ENCODE results near the gene CLCN3.
A peak's percentile ranks its signal among the peaks of the same experiment; 100 is the strongest.
"Not testable (repeated sequence)": the region's sequence is repeated elsewhere in the genome, so short reads cannot be mapped to it uniquely, and the experiment has no call there.

CLCN3 gene

GRCh38 chr4:169716677-169717076, 96.3 kb downstream of the CLCN3 start:
- DNase-seq = no peak

GRCh38 chr4:169720529-169720928, 100.2 kb downstream of the CLCN3 start:
- no peak for DNase-seq

DNA sequence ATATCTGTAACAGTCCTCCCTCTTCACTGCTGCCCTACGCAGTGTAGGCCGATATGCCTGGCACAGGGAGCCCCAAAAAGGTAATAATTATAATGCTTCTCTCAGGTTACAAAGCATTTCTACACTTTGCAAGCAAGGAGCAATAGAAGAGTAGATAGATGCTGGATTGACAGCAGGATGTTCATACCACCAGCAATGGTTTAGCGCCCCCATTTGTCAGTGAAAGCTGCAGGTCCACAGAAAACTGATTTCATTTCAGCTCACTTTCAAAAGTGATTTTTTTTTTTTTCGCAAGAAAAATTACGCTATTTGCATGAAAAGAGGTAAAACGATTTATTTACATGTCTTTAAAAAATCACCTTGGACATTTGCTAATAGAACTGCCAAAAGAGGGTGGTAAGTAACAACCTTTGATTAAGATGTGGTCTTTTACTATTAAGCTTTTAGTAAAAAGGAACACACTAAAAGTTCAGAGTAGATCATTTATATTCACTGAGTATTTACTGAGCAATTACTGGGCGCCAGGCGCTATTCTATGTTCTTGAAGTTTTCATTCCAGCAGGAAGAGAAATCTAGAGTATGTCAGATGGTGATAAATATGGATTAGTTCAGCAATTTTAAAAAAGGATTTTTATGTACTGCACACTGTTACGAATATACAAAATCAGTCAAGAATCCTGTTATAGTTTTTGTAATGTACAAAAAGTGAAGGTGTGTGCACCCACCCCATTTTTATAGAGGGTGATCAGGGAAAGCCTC, 103.0 kb downstream of the CLCN3 start:
- DNase-seq = peak in 1 of 2 experiments; percentile 3

GRCh38 chr4:169724260-169724659, 103.9 kb downstream of the CLCN3 start:
- DNase-seq = no peak

- DNase-seq = no peak
These were observed 107.2 kb downstream of the CLCN3 start for GRCh38 chr4:169727616-169728015.

GRCh38 chr4:169730564-169730963, 110.2 kb downstream of the CLCN3 start:
- DNase-seq = no peak

GRCh38 chr4:169738604-169739003, 118.2 kb downstream of the CLCN3 start:
- DNase-seq = not testable (repeated sequence)

- DNase-seq = no peak
These were observed 121.2 kb downstream of the CLCN3 start for GRCh38 chr4:169741569-169741968.

GRCh38 chr4:169744601-169745000, 124.2 kb downstream of the CLCN3 start:
- DNase-seq = no peak

DNA sequence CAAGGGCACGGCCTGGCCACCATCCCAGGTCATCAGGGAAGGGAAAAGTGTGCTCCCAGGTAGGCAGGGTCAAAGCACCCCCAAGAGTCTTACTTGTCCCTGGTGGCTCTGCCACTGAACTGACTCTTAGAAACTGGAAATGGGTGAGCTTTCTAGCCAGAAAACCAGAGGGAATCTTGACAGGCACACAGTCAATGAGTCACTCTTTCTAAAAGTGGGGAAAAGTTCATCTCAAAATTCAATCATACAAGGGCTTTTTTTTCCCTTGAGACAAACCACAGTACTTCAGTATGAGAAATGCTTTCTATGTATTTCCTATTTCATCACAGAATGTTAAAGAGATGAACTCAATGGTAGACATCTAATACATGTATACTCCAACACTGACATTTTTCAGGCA, 124.9 kb downstream of the CLCN3 start:
- DNase-seq = no peak

- DNase-seq = no peak
These were observed 136.7 kb downstream of the CLCN3 start for GRCh38 chr4:169756971-169757574.

DNA sequence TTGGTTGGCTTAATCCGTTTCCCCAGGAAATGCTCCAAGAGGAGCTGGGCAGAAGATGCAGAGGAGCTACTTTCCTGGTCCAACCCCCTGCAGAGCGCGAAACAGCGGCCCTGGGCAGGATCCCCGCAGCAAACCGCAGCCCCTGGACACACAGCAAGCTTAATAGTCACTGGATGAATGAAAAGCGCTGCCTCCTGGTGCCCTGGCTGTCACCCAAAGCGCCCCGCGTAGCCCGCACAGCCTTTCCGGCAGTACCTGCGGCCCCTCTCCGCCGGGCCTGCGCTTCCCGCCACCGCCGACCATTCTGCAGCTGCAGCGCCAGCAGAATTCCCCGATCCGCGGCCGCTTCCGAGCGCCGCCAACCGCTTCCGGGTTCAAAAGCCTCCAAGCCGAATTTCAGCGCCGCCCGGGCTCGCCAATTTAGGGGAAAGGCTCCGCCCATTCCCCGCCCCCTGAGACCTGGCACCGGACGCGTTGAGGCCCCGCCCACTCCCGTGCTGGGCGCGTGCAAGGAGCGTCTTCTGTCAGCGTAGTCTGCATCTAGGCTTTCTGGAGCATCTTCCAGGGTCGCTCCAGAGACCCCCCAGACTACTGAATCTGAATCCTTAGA, 137.3 kb downstream of the CLCN3 start, which contains the start of gene HPF1:
Gene HPF1, minus strand, starts transcription at position 370 of the 610 bp plus-strand sequence. Its CDS starts 67 bp downstream, at position 303.
- peak; percentile 78 to 86 for DNase-seq

DNA sequence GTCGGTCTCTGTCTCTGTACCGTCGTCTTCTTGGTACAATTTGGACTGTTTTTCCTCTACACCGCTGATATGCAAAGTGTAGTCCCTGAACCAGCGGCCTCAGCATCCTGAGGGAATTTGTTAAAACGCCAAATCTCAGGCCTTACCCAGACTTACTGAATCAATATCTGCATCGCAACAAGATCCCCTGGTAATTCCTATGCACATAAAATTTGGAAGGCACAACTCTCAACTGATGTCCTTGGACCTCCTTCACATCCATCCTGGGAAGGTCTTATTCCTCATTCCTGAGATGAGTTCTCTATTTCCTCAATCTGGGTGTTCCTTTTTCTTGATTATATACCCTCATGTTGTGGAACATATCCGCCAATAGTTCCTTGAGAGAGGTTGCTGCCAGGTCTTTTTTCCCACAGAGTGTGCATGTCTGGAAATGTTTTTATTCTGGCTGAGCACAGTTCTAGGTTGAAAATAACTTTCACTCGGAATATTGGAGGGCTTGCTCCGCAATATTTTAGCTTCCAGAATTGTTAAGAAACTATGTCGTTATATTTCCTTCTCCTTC, 138.1 kb downstream of the CLCN3 start:
- DNase-seq = no peak

GRCh38 chr4:169761846-169762245, 141.5 kb downstream of the CLCN3 start:
- no peak for DNase-seq

DNA sequence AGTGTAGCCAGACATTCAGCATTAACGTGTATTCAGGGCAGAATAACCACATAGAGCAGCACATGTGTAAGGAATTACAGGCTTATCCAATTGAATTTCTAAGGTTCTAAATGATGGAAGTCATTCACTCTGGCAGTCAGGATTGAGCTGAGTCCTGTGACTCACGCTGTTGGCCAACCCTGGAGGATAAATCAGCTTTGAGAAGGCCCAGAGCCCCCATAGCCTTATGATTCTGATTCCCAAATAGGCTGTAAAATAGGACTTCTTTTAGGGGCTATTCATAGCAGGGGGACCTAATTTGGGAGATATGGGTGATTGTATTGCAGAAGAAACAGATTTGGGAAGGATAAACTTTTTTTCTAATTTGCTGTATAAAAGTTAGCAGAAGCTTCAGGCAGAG, 145.5 kb downstream of the CLCN3 start:
- DNase-seq = no peak

- no peak for DNase-seq
These were observed 146.4 kb downstream of the CLCN3 start for GRCh38 chr4:169766741-169767140.

DNA sequence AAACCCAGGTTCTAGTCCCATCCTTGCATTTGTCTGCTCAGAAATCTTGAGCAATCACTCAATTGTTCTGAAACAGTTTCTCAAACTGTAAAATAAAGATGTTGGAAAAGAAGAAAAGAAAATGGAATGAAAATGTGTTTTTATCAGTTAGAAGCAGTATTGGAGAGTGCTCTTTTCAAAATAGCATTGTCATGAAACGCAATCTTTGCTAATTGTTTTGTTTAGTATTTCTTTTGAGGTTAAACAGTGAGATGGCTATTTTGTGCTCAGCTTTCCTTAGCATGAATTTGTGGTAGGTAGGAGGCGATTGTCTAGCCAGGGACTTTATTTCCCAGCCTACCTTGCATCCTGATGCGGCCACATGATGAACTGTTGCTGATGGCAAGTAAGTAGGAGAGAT, 148.0 kb downstream of the CLCN3 start:
- no peak for DNase-seq

DNA sequence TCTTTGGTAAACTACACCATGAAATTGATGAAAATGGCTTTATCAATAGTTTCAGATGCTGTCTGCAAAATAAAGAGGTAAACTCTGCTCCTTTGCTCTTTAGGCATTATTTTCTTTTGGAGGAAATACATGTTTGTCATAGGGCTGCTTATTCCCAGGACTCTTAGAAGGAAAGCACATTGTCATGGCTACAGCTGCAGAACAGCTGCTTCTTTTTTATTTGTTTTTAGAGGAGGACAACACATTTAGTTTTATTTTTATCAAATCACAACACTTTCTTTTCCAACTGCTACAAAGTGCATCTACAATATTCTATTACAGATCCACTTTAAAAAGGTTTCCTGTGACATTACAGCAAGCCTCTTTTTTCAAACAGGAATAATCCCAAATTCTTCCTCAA, 150.0 kb downstream of the CLCN3 start:
- DNase-seq = no peak

- not testable (repeated sequence) for DNase-seq
These were observed 151.2 kb downstream of the CLCN3 start for GRCh38 chr4:169771556-169772080.

Measured in NCI-H524 (cell line).